GM18867 (cell line): Measurements from ENCODE around the gene WNT8B.

Experiments
- ATAC-seq: cut with Tn5 transposase; IDR thresholded peaks from one replicate; pipeline ENCODE4 v1.9.1; 2021; ENCODE audit warnings: mild to moderate bottlenecking, moderate library complexity; ENCODE audit not compliant: unreplicated experiment

The WNT8B gene

GRCh38 chr10:100462709-100463108, at the start of gene WNT8B:
TSS of gene WNT8B (plus strand) at chr10:100463009. CDS start at chr10:100463169, 160 bp downstream.
- ATAC-seq, result no peak

GRCh38 chr10:100413173-100413572, 49.6 kb upstream of the WNT8B start:
- no peak for ATAC-seq

- no peak for ATAC-seq
Observed at GRCh38 chr10:100419911-100420449, 42.8 kb upstream of the WNT8B start.

- ATAC-seq, result no peak
Observed at GRCh38 chr10:100427374-100427773, 35.4 kb upstream of the WNT8B start.

- peak; percentile 81 for ATAC-seq
Observed at GRCh38 chr10:100433253-100434240, 29.3 kb upstream of the WNT8B start.

- ATAC-seq, result no peak
Observed at GRCh38 chr10:100436255-100436654, 26.6 kb upstream of the WNT8B start.

- ATAC-seq, result no peak
Observed at GRCh38 chr10:100438674-100439315, 24.0 kb upstream of the WNT8B start.

GRCh38 chr10:100442548-100442947, 20.3 kb upstream of the WNT8B start:
- ATAC-seq, result no peak

- ATAC-seq, result no peak
Observed at GRCh38 chr10:100446130-100446761, 16.6 kb upstream of the WNT8B start.

- no peak for ATAC-seq
Observed at GRCh38 chr10:100447663-100448062, 15.1 kb upstream of the WNT8B start.

- no peak for ATAC-seq
Observed at GRCh38 chr10:100448951-100449350, 13.9 kb upstream of the WNT8B start.

GRCh38 chr10:100468322-100468721, 5.5 kb downstream of the WNT8B start:
- ATAC-seq, result no peak

GRCh38 chr10:100468978-100469377, 6.2 kb downstream of the WNT8B start:
- ATAC-seq, result no peak

GRCh38 chr10:100469756-100470155, 6.9 kb downstream of the WNT8B start:
- no peak for ATAC-seq

GRCh38 chr10:100470367-100470766, 7.6 kb downstream of the WNT8B start:
- ATAC-seq, result no peak

GRCh38 chr10:100477970-100478369, 15.2 kb downstream of the WNT8B start:
- ATAC-seq, result no peak

- ATAC-seq, result no peak
Observed at GRCh38 chr10:100479037-100479436, 16.2 kb downstream of the WNT8B start.

- ATAC-seq, result no peak
Observed at GRCh38 chr10:100480002-100480401, 17.2 kb downstream of the WNT8B start.

GRCh38 chr10:100481462-100482081, 18.8 kb downstream of the WNT8B start:
- peak; percentile 100 for ATAC-seq

GRCh38 chr10:100482181-100482833, 19.5 kb downstream of the WNT8B start:
- peak; percentile 50 for ATAC-seq
